GM08714 (cell line): ENCODE measurements around the gene ZNF618.
"Not testable (repeated sequence)": the region's sequence is repeated elsewhere in the genome, so short reads cannot be mapped to it uniquely, and the experiment has no call there.

ENCODE experiments used
- H3K4me3 ChIP-seq: fragments of 200-500 bp; sonication (Bioruptor generic); 2 replicates; pipeline ENCODE4 v1.5.1; 2014; ENCODE audit warnings: mild to moderate bottlenecking, low read length, inconsistent platforms
- ZNF274 ChIP-seq: IDR thresholded peaks from 2 replicates; pipeline ENCODE4 v1.6.1; 2012; ENCODE audit warnings: mild to moderate bottlenecking, low read depth, low read length

The ZNF618 gene

GRCh38 chr9:114031948-114032840, 156.1 kb downstream of the ZNF618 start:
- TF ChIP-seq ZNF274, result no peak
- no peak overlapping the region for H3K4me3 ChIP-seq

- TF ChIP-seq ZNF274, result no peak
- no peak overlapping the region for H3K4me3 ChIP-seq
These were observed 157.4 kb downstream of the ZNF618 start for GRCh38 chr9:114033397-114034103.

- TF ChIP-seq ZNF274, result no peak
- H3K4me3 ChIP-seq, result no peak overlapping the region
These were observed 158.1 kb downstream of the ZNF618 start for GRCh38 chr9:114034196-114034595.

GRCh38 chr9:114034661-114035062, 158.6 kb downstream of the ZNF618 start:
- no peak for TF ChIP-seq ZNF274
- no peak overlapping the region for H3K4me3 ChIP-seq

GRCh38 chr9:114035221-114035844, 159.2 kb downstream of the ZNF618 start:
- no peak for TF ChIP-seq ZNF274
- H3K4me3 ChIP-seq, result no peak overlapping the region

GRCh38 chr9:114035845-114036801, 160.0 kb downstream of the ZNF618 start:
- TF ChIP-seq ZNF274, result no peak
- no peak overlapping the region for H3K4me3 ChIP-seq

- H3K4me3 ChIP-seq, result no peak overlapping the region
- no peak for TF ChIP-seq ZNF274
These were observed 161.1 kb downstream of the ZNF618 start for GRCh38 chr9:114037249-114037648.

- H3K4me3 ChIP-seq, result no peak overlapping the region
- TF ChIP-seq ZNF274, result no peak
These were observed 162.0 kb downstream of the ZNF618 start for GRCh38 chr9:114037961-114038723.

GRCh38 chr9:114038724-114039313, 162.7 kb downstream of the ZNF618 start:
- TF ChIP-seq ZNF274, result no peak
- no peak overlapping the region for H3K4me3 ChIP-seq

GRCh38 chr9:114039484-114039883, 163.4 kb downstream of the ZNF618 start:
- H3K4me3 ChIP-seq, result no peak overlapping the region
- TF ChIP-seq ZNF274, result no peak

- H3K4me3 ChIP-seq, result not testable (repeated sequence)
These were observed 167.6 kb downstream of the ZNF618 start for GRCh38 chr9:114043660-114044059.

- H3K4me3 ChIP-seq, result no peak overlapping the region
- TF ChIP-seq ZNF274, result no peak
These were observed 170.2 kb downstream of the ZNF618 start for GRCh38 chr9:114046237-114046755.
